Measurements from ENCODE around the gene FCHSD2. TPM values are rescaled to one million over a fixed set of nuclear protein-coding genes. Genes with fewer than 3 reads are reported as not detected.
A peak's percentile ranks its signal among the peaks of the same experiment; 100 is the strongest.

Gene FCHSD2
- total RNA-seq, 1 donor, result 34.0 TPM

DNA sequence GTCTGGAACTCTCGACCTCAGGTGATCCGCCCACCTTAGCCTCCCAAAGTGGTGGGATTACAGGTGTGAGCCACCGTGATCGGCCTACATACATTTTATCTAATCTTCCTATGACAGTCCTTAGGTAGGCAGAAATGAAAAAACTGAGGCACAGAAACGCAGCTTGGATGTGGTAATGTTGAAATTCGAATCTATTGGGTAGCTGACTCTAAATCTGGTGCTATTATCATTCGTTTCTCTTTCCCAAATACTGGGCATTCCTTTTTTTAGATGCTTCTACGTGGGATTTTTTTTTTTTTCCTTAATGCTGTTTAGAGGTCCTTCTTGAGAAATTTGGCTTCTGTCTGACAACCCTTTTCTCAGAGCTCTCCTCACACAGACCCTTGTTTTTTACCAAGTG, 41.5 kb downstream of the FCHSD2 start:
- H3K9me3 ChIP-seq (ENCODE audit: low read depth, low read length), result no peaks in the 10 kb centered on the region
- H3K4me1 ChIP-seq (ENCODE audit: insufficient read depth, low read length), result no peaks in the 10 kb centered on the region
- no peak for DNase-seq (ENCODE audit: insufficient read length, low spot score, missing footprints)
- H3K36me3 ChIP-seq (ENCODE audit: insufficient read depth, low read length), result no peaks in the 10 kb centered on the region
- no peak overlapping the region for H3K4me3 ChIP-seq (ENCODE audit: insufficient read depth, low read length)
- H3K79me2 ChIP-seq (ENCODE audit: insufficient read depth, low read length), result peaks cover 70% of the 10 kb centered on the region
- no peaks in the 10 kb centered on the region for H3K27me3 ChIP-seq (ENCODE audit: insufficient read depth, low read length)
- TF ChIP-seq, protein P1, sequence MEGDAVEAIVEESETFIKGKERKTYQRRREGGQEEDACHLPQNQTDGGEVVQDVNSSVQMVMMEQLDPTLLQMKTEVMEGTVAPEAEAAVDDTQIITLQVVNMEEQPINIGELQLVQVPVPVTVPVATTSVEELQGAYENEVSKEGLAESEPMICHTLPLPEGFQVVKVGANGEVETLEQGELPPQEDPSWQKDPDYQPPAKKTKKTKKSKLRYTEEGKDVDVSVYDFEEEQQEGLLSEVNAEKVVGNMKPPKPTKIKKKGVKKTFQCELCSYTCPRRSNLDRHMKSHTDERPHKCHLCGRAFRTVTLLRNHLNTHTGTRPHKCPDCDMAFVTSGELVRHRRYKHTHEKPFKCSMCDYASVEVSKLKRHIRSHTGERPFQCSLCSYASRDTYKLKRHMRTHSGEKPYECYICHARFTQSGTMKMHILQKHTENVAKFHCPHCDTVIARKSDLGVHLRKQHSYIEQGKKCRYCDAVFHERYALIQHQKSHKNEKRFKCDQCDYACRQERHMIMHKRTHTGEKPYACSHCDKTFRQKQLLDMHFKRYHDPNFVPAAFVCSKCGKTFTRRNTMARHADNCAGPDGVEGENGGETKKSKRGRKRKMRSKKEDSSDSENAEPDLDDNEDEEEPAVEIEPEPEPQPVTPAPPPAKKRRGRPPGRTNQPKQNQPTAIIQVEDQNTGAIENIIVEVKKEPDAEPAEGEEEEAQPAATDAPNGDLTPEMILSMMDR (IDR thresholded peaks at IDR 0.05; ENCODE audit: extremely low read depth, low read depth, low read length), result no peak
- H3K4me2 ChIP-seq (ENCODE audit: insufficient read depth, low read length), result no peak overlapping the region
- H2AFZ ChIP-seq (ENCODE audit: low read length), result no peak overlapping the region
- no peak overlapping the region for H3K27ac ChIP-seq (ENCODE audit: low read depth, low read length)
- H4K20me1 ChIP-seq (ENCODE audit: insufficient read depth, low read length), result peaks cover 28% of the 10 kb centered on the region

DNA sequence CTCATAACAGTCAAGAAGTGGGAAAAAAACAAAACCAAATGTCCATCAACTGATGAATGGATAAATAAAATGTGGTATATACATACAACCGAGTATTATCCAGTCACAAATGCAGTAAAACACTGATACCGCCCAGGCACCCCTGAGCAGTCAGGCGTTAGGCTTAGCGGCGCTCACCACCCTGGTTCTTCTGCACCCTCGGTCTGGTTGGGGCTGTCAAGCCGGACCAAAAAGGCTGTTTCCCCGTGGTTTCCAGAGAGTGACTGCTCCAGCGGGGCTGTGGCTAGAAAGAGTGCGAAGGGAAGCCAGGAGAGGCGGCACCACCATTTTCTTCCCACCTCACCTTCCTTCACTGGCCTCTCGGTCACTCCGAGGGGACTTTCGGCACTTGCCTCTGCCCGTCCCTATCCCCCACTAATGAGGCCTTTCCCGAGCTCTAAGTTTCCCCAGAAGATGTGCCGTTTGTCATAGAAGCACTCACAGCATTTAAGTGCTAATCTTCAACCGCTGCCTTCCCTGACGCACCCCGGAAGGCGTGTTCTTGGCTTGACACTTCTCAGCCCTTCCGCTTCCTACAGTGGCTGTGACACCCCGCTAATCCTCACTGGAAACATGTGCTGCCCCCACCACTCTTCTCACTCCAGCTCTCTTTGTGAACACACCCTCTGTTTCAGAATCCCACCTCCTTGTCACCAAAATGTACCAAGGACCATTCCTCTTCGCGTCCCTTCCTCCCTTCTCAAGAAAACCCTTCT, 42.4 kb downstream of the FCHSD2 start:
- H3K4me2 ChIP-seq (ENCODE audit: insufficient read depth, low read length), result no peak overlapping the region
- TF ChIP-seq, protein P1 (IDR thresholded peaks at IDR 0.05; ENCODE audit: extremely low read depth, low read depth, low read length), result no peak
- no peak overlapping the region for H3K4me3 ChIP-seq (ENCODE audit: insufficient read depth, low read length)
- H2AFZ ChIP-seq (ENCODE audit: low read length), result no peak overlapping the region
- no peaks in the 10 kb centered on the region for H3K9me3 ChIP-seq (ENCODE audit: low read depth, low read length)
- no peaks in the 10 kb centered on the region for H3K27me3 ChIP-seq (ENCODE audit: insufficient read depth, low read length)
- no peaks in the 10 kb centered on the region for H3K4me1 ChIP-seq (ENCODE audit: insufficient read depth, low read length)
- H3K27ac ChIP-seq (ENCODE audit: low read depth, low read length), result no peak overlapping the region
- DNase-seq (ENCODE audit: insufficient read length, low spot score, missing footprints), result no peak
- H3K36me3 ChIP-seq (ENCODE audit: insufficient read depth, low read length), result no peaks in the 10 kb centered on the region
- peaks cover 25% of the 10 kb centered on the region for H4K20me1 ChIP-seq (ENCODE audit: insufficient read depth, low read length)
- H3K79me2 ChIP-seq (ENCODE audit: insufficient read depth, low read length), result peaks cover 72% of the 10 kb centered on the region

DNA sequence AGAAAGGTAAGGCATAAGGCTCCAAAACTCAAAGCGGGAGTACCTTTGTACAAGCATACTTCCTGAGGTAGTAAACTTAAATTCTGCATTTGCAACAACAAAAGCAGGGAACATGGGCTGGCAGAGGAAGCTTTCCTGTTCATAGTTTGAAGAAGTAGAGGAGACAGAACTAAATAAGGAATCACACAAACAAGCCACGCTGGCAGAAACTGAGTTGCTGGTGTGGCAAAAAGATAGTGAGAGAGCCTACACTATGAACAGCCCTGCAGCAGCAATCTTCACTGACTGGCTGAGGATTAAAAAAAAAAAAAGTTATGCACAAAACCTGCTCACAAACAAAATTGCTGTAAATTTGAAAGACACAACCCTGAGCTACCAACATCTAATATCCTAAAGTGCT, 46.5 kb downstream of the FCHSD2 start:
- peak overlapping the region; percentile 5 for H3K4me2 ChIP-seq (ENCODE audit: insufficient read depth, low read length)
- no peak for DNase-seq (ENCODE audit: insufficient read length, low spot score, missing footprints)
- H2AFZ ChIP-seq (ENCODE audit: low read length), result no peak overlapping the region
- TF ChIP-seq, protein P1 (IDR thresholded peaks at IDR 0.05; ENCODE audit: extremely low read depth, low read depth, low read length), result no peak
- H3K4me3 ChIP-seq (ENCODE audit: insufficient read depth, low read length), result no peak overlapping the region
- no peaks in the 10 kb centered on the region for H3K36me3 ChIP-seq (ENCODE audit: insufficient read depth, low read length)
- no peaks in the 10 kb centered on the region for H3K27me3 ChIP-seq (ENCODE audit: insufficient read depth, low read length)
- H4K20me1 ChIP-seq (ENCODE audit: insufficient read depth, low read length), result peaks cover 17% of the 10 kb centered on the region
- H3K9me3 ChIP-seq (ENCODE audit: low read depth, low read length), result no peaks in the 10 kb centered on the region
- no peak overlapping the region for H3K27ac ChIP-seq (ENCODE audit: low read depth, low read length)
- H3K79me2 ChIP-seq (ENCODE audit: insufficient read depth, low read length), result peaks cover 78% of the 10 kb centered on the region
- no peaks in the 10 kb centered on the region for H3K4me1 ChIP-seq (ENCODE audit: insufficient read depth, low read length)

DNA sequence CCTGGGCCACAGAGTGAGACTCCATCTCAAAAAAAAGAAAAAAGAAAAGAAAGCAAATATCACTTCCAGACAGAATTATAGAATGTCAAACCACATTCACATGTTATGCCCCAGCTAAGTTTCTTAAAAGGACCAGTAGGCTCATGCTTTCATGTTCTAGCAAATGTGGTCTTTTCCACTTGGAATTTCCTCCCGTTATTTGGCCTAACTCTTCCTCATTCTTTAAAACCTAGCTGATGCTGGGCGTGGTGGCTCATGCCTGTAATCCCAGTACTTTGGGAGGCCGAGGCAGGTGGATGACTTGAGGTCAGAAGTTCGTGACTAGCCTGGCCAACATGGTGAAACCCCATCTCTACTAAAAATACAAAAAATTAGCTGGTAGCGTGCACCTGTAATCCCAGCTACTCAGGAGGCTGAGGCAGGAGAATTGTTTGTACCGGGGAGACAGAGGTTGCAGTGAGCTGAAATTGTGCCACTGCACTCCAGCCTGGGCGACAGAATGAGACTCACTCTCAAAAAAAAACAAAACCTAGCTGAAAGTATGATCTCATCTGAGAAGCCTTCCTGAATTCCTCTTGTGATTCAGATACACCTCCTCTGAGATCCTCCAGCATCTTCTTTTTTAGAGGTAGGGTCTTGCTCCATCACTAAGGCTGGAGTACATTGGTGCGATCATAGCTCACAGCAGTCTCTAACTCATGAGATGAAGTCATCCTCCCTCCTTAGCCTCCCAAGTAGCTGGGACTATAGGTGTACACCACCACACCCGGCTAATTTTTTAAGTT, 50.4 kb downstream of the FCHSD2 start:
- Histone ChIP-seq H4K20me1 (ENCODE audit: insufficient read depth, low read length) (peaks cover 3% of the 10 kb centered on the region), H3K27ac (ENCODE audit: low read depth, low read length) (no peak overlapping the region), H3K4me2 (ENCODE audit: insufficient read depth, low read length) (no peak overlapping the region), H3K79me2 (ENCODE audit: insufficient read depth, low read length) (peaks cover 72% of the 10 kb centered on the region), H3K27me3 (ENCODE audit: insufficient read depth, low read length) (no peaks in the 10 kb centered on the region), H3K4me1 (ENCODE audit: insufficient read depth, low read length) (no peaks in the 10 kb centered on the region), H3K36me3 (ENCODE audit: insufficient read depth, low read length) (no peaks in the 10 kb centered on the region), H2AFZ (ENCODE audit: low read length) (no peak overlapping the region), H3K9me3 (ENCODE audit: low read depth, low read length) (no peaks in the 10 kb centered on the region), H3K4me3 (ENCODE audit: insufficient read depth, low read length) (no peak overlapping the region)
- TF ChIP-seq, protein P1 (IDR thresholded peaks at IDR 0.05; ENCODE audit: extremely low read depth, low read depth, low read length), result no peak
- DNase-seq (ENCODE audit: insufficient read length, low spot score, missing footprints), result no peak
